Lower lobe of right lung (tissue), 2 donors: Measurements from ENCODE around the gene GJD3. TPM values are rescaled to one million over a fixed set of nuclear protein-coding genes. Genes with fewer than 3 reads are reported as not detected.
"Not testable (repeated sequence)": the region's sequence is repeated elsewhere in the genome, so short reads cannot be mapped to it uniquely, and the experiment has no call there.

Source experiments
- ATAC-seq, 2 donors: fragments of 200-7000 bp; cut with Tn5 transposase; one replicate each; pipeline ENCODE4 v1.9.1; 2020 to 2022; ENCODE audit warnings: mild to moderate bottlenecking in 2 of 2, moderate library complexity in 2 of 2
- DNase-seq: peaks from one replicate; pipeline ENCODE4 v3.0.0-alpha.2; 2020
- H3K27ac ChIP-seq: fragments of 200-600 bp; one replicate; pipeline ENCODE4 v1.8.0; 2022
- H3K27me3 ChIP-seq: fragments of 200-600 bp; one replicate; pipeline ENCODE4 v1.8.0; 2022; ENCODE audit warnings: low read depth
- H3K36me3 ChIP-seq: fragments of 200-600 bp; one replicate; pipeline ENCODE4 v1.8.0; 2022; ENCODE audit warnings: mild to moderate bottlenecking
- H3K4me1 ChIP-seq: fragments of 200-600 bp; one replicate; pipeline ENCODE4 v1.8.0; 2022
- H3K4me3 ChIP-seq: fragments of 200-600 bp; one replicate; pipeline ENCODE4 v1.8.0; 2022; ENCODE audit warnings: mild to moderate bottlenecking
- H3K9me3 ChIP-seq: fragments of 200-600 bp; one replicate; pipeline ENCODE4 v1.8.0; 2022
- intact Hi-C: fragments of 100-400 bp; cut with DNase I; formaldehyde crosslinking; loops from one replicate; pipeline ENCODE4 v1.11.0; 2022
- long read RNA-seq: library from polyadenylated mRNA; unstranded; transcript quantifications from one replicate; pipeline ENCODE4 v2.0.0, GENCODE V29; 2021
- total RNA-seq: library from RNA; stranded (reverse); fragmentation: NEBNext Ultra II Directional; extraction: Animal tissue kit (Norgen Biotek cat#: 25700); gene quantifications from one replicate; pipeline ENCODE4 v1.2.1, GENCODE V29; 2021
- TF ChIP-seq, protein P1 (sequence below): fragments of 200-600 bp; IDR thresholded peaks from one replicate; pipeline ENCODE4 v1.8.0; 2022; ENCODE audit warnings: antibody characterized with exemption, mild to moderate bottlenecking
- donor health status: DM: no; HTN: yes; CAD: no; lungs with severe emphysema.

The GJD3 gene, protein sequence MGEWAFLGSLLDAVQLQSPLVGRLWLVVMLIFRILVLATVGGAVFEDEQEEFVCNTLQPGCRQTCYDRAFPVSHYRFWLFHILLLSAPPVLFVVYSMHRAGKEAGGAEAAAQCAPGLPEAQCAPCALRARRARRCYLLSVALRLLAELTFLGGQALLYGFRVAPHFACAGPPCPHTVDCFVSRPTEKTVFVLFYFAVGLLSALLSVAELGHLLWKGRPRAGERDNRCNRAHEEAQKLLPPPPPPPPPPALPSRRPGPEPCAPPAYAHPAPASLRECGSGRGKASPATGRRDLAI
- 3.1 TPM for total RNA-seq
- long read RNA-seq, result 0 reads

DNA sequence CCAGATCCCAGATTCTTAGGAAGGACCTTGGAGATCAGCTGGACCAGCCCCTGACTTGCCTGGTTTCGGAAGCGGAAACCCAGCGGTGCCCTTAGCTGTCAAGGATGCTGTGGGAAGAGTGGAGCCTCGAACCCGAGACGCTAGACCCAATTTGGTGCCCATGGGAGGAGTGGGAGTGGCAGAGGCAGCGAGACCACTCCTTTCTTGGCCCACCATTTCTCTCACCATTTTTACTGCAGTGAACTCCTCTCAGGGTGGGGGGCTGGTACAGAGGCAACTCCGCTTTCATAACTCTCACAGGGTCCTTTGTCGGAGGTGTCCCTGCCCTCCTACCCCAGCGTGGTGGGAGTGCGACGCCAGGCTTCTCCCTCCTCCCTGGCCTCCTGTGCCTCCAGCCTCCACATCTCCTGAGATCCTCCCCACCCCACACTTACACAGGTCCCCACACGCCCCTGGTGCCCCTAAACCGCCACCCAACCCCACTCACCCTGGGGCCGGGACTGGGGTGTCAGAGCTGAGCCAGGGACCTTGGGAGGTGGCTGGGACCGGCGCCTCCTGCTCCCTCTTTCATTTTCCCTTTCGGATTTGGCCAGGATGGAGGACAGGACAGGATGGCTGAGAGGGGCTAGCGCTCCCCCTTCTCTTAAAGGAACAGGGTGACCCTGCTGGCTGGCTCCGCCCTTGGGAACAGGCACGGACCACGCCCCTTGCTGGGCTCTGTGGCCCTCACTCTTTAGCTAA lies at the start of gene GJD3:
GJD3 (minus strand) TSS at position 617 of the 741 bp plus-strand sequence. CDS start 922 bp downstream, outside the sequence.
- no peaks in the 10 kb centered on the region for H3K36me3 ChIP-seq
- TF ChIP-seq, protein P1, sequence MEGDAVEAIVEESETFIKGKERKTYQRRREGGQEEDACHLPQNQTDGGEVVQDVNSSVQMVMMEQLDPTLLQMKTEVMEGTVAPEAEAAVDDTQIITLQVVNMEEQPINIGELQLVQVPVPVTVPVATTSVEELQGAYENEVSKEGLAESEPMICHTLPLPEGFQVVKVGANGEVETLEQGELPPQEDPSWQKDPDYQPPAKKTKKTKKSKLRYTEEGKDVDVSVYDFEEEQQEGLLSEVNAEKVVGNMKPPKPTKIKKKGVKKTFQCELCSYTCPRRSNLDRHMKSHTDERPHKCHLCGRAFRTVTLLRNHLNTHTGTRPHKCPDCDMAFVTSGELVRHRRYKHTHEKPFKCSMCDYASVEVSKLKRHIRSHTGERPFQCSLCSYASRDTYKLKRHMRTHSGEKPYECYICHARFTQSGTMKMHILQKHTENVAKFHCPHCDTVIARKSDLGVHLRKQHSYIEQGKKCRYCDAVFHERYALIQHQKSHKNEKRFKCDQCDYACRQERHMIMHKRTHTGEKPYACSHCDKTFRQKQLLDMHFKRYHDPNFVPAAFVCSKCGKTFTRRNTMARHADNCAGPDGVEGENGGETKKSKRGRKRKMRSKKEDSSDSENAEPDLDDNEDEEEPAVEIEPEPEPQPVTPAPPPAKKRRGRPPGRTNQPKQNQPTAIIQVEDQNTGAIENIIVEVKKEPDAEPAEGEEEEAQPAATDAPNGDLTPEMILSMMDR, result no peak
- no peaks in the 10 kb centered on the region for H3K9me3 ChIP-seq
- peaks cover 15% of the 10 kb centered on the region for H3K4me1 ChIP-seq
- H3K27me3 ChIP-seq, result no peaks in the 10 kb centered on the region
- peak within 1 kb of the TSS; percentile 53 for H3K27ac ChIP-seq
- intact Hi-C loops, result no loop called here
- no peak for DNase-seq
- peak in 1 of 2 donors; percentile 11 for ATAC-seq
- H3K4me3 ChIP-seq, result peak within 1 kb of the TSS; percentile 64

DNA sequence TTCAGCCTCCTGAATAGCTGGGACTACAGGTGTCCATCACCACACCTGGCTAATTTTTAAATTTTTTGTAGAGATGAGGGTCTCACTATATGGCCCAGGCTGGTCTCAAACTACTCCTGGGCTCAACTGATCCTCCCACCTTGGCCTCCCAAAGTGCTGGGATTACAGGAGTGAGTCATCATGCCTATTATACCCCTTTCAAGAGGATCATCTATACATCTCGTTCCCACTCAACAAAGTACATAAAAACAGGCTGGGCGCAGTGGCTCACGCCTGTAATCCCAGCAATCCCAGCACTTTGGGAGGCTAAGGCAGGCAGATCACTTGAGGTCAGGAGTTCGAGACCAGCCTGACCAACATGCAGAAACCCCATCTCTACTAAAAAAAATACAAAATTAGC lies 49.8 kb upstream of the GJD3 start:
- H3K27me3 ChIP-seq, H3K27ac ChIP-seq, H3K4me3 ChIP-seq, ATAC-seq, H3K36me3 ChIP-seq, H3K9me3 ChIP-seq, DNase-seq: not testable (repeated sequence)
- peaks cover 21% of the 10 kb centered on the region for H3K4me1 ChIP-seq
- intact Hi-C loops, result loop anchor here (10.0 kb wide), 1 partner anchor 110 kb away; the partner anchor contains the start of gene RARA

DNA sequence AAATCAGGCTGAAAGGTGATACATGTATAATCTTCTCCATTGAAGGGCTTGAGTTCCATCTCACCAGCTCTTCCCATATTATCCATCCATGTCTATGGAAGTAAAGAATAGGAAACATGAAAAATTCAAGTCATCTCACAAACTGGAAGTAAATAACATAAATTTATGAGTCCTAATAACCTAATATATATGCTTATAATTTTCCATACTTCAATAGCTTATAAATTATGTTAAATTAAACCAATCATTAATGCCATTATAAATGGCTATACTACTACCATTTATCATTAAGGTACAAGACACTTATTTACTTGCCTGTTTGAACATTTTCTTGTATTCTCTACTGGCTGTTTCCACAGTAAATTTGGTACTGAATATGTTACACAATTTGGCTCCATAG lies 48.3 kb upstream of the GJD3 start:
- no peak overlapping the region for H3K27ac ChIP-seq
- H3K9me3 ChIP-seq, result no peaks in the 10 kb centered on the region
- intact Hi-C loops, result loop anchor here (10.0 kb wide), 1 partner anchor 108 kb away; the partner anchor contains the start of gene RARA
- TF ChIP-seq, protein P1, result no peak
- H3K4me1 ChIP-seq, result peaks cover 10% of the 10 kb centered on the region
- DNase-seq, result no peak
- H3K27me3 ChIP-seq, result no peaks in the 10 kb centered on the region
- no peak overlapping the region for H3K4me3 ChIP-seq
- no peaks in the 10 kb centered on the region for H3K36me3 ChIP-seq
- no peak for ATAC-seq

DNA sequence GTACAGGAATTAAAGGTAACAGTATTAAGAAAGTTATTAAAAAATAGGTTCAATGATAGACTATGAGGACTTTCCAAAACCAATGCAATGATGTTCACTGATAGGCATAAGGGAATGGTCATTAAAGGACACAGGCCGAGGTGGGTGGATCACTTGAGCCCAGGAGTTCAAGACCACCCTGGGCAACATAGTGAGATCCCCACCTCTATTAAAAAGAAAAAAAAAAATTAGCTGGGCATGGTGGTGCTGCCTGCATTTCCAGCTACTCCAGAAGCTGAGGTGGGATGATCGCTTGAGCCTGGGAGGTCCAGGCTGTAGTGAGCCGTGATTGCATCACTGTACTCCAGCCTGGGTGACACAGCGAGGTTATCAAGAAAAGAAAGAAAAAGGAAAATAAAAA lies 47.3 kb upstream of the GJD3 start:
- Histone ChIP-seq H3K27me3 (no peaks in the 10 kb centered on the region), H3K9me3 (no peaks in the 10 kb centered on the region), H3K27ac (no peak overlapping the region), H3K36me3 (no peaks in the 10 kb centered on the region), H3K4me3 (no peak overlapping the region), H3K4me1 (peaks cover 3% of the 10 kb centered on the region)
- no peak for ATAC-seq
- intact Hi-C loops, result loop anchor here (10.0 kb wide), 1 partner anchor 107 kb away; the partner anchor contains the start of gene RARA
- TF ChIP-seq, protein P1, result no peak
- no peak for DNase-seq

DNA sequence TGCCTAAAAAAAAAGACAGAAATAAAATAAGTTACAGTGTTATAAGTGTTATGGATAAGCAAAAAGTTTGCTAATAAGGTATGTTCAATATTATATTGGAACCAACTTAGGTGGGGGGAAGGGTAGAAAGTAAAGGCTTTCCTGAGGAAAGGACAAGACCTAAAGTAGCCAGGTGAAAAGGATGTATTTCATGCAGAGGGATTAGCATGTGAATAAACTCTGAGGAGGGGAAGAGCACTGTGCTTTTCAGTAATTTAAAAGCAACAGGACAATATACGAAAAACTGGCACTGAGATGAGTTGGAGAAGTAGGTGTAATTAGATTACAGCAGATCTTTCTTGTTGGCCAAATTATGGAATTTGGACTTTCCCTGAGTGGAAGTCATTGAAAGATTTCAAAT lies 45.5 kb upstream of the GJD3 start:
- Histone ChIP-seq H3K27ac (no peak overlapping the region), H3K4me1 (no peaks in the 10 kb centered on the region), H3K27me3 (no peaks in the 10 kb centered on the region), H3K4me3 (no peak overlapping the region), H3K36me3 (no peaks in the 10 kb centered on the region), H3K9me3 (no peaks in the 10 kb centered on the region)
- ATAC-seq (no peak), DNase-seq (no peak)
- intact Hi-C loops, result loop anchor here (10.0 kb wide), 1 partner anchor 105 kb away; the partner anchor contains the start of gene RARA
- TF ChIP-seq, protein P1, result no peak

DNA sequence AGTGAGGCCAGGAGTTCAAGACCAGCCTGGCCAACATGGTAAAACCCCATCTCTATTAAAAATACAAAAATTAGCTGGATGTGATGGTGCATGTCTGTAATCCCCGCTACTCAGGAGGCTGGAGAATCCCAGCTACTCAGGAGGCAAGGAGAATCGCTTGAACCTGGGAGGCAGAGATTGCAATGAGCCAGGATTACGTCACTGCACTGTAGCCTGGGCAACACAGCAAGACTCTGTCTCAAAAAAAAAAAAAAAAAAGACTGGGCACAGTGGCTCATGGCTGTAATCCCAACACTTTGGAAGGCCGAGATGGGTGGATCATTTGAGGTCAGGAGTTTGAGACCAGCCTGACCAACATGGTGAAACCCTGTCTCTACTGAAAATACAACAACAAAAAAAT lies 45.0 kb upstream of the GJD3 start:
- H3K36me3 ChIP-seq, H3K4me3 ChIP-seq, intact Hi-C loops, H3K9me3 ChIP-seq, DNase-seq, H3K27me3 ChIP-seq, H3K27ac ChIP-seq, ATAC-seq, H3K4me1 ChIP-seq: not testable (repeated sequence)
